Omental fat pad (tissue), 4 donors: Measurements from ENCODE around the gene LANCL1. TPM values are rescaled to one million over a fixed set of nuclear protein-coding genes. Genes with fewer than 3 reads are reported as not detected.
A peak's percentile ranks its signal among the peaks of the same experiment; 100 is the strongest.

ENCODE experiments used
- ATAC-seq: fragments of 150-250 bp; one replicate; pipeline ENCODE4 v1.9.1; 2016; ENCODE audit warnings: mild to moderate bottlenecking, moderate library complexity; ENCODE audit not compliant: low FRiP score
- DNase-seq: peaks from one replicate; pipeline ENCODE4 v3.0.0-alpha.2; 2019; ENCODE audit warnings: low spot score
- total RNA-seq, 4 donors: library from RNA; depleted of rRNA; stranded (reverse); fragments of >200 nt; gene quantifications; one replicate each; pipeline ENCODE4 v1.1.0, GENCODE V29; 2016
- TF ChIP-seq, protein P1 (sequence below), 3 donors: fragments of 450-650 bp; IDR thresholded peaks; one replicate each; pipeline ENCODE4 v1.5.1; 2016 to 2017; ENCODE audit warnings: antibody characterized with exemption in 3 of 3, mild to moderate bottlenecking in 3 of 3, moderate library complexity in 2 of 3

LANCL1 gene
- total RNA-seq, 4 donors from 2014 or later, result 20.8 to 33.6 (median 27.1) TPM

DNA sequence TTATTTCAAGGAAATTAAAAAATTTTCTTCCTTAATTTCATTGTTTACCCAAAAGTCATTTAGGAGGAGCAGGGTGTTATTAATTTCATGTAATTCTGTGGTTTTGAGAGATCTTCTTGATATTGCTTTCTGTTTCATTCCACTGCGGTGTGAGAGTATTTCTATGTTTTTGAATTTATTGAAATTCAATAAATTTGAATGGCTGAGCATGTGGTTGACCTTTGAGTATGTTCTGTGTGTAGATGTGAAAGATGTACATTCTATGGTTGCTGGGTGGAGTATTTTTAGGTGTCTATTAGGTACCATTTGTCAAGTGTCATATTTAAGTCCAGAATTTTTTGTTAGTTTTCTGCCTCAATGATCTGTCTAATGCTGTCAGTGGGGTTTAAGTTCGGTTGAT is 39.4 kb upstream of the LANCL1 start:
- ATAC-seq (no peak), DNase-seq (no peak)
- TF ChIP-seq, protein P1, sequence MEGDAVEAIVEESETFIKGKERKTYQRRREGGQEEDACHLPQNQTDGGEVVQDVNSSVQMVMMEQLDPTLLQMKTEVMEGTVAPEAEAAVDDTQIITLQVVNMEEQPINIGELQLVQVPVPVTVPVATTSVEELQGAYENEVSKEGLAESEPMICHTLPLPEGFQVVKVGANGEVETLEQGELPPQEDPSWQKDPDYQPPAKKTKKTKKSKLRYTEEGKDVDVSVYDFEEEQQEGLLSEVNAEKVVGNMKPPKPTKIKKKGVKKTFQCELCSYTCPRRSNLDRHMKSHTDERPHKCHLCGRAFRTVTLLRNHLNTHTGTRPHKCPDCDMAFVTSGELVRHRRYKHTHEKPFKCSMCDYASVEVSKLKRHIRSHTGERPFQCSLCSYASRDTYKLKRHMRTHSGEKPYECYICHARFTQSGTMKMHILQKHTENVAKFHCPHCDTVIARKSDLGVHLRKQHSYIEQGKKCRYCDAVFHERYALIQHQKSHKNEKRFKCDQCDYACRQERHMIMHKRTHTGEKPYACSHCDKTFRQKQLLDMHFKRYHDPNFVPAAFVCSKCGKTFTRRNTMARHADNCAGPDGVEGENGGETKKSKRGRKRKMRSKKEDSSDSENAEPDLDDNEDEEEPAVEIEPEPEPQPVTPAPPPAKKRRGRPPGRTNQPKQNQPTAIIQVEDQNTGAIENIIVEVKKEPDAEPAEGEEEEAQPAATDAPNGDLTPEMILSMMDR (IDR thresholded peaks at IDR 0.05), result no peak

DNA sequence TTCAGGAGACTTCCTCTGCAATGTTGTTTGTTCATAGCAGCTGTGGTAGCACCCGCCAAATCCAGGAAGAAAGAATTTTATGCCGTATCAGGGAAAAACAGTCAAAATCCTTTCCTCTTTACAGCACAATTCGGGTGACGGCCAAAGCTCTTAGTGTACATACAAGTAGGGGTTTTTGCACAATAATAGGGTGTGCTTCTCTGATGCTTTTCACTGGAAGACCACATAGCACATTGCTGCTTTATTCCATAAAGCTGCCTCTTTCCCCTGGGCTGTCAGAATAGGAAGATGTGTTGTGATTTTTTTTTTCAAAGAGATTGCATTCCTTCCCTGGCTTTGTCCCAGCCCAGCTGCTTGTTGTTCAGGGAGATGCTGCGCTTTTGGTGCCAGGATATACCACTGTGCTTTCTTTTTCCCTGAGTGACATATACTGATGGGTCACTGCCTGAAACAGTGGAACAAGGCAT is 27.2 kb upstream of the LANCL1 start:
- ATAC-seq (no peak), DNase-seq (no peak)
- TF ChIP-seq, protein P1 (IDR thresholded peaks at IDR 0.05), result no peak

DNA sequence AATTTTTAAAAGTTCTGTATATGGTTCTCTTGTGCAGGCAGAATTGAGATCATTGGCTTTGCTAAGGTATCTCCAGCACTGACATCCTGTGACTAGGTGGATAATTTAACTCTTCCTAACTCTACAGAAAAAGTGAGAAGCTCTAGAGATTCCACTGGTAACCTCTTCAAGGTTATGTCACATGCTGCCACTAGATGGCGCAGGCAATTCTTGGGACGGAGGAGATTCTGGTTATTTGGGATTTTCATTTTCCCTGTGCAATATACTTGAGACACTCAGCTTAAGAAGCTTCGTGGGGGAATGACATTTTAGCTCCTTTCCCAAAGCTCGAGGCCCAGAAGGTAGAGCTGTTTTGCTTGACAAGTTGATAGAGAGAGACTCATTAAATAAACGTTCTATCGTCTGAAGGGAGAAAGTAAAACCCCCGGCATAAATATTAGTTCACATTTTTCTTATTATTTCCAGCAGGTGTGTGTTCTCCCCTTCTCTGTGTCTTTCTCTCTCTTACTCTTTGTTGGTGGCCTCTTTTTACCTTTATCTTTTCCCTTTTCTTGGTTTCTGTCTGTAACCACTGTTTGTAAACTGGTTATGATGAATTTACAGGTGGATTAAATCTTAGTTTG is 26.6 kb upstream of the LANCL1 start:
- TF ChIP-seq, protein P1 (IDR thresholded peaks at IDR 0.05), result no peak
- DNase-seq, result peak; percentile 27
- ATAC-seq, result peak; percentile 48

DNA sequence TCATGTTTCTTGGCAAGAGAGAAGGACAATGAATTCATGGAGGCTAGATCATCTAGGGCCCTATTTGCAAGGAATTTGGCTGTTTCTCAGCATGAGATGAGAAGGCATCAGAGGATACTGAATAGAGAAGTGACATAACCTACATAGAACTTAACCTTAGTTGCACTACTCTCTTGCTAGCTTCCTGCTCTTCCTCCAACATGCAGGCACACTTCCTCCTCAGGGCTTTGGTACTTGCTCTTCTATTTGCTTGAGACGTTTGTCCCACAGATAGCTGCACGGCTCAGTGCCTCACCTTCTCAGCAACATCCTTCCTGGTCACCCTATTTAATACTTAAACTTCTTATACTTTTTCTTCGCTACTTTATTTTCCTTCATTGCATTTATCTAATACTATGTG is 20.0 kb upstream of the LANCL1 start:
- DNase-seq, result no peak
- ATAC-seq, result no peak
- TF ChIP-seq, protein P1 (IDR thresholded peaks at IDR 0.05), result no peak

DNA sequence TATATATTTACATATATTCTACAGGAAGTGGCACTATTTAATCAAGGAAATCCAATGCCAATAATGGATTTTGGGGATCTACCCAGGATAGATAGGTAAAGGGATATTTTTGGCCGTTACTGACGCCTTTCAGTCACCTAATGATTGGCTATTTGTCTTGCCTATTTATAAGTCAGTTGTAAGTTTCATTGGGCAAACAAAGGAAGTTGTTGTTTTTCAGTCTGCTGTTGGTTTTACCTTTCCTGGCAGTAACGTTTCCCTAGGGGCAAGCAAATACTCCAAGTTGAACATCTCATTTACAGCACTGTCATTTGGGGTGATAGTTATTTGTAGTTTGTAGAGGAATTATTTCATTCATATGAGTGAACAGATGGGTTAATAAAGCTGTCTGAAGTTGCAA is 17.0 kb upstream of the LANCL1 start:
- DNase-seq, result no peak
- TF ChIP-seq, protein P1 (IDR thresholded peaks at IDR 0.05), result no peak
- no peak for ATAC-seq

DNA sequence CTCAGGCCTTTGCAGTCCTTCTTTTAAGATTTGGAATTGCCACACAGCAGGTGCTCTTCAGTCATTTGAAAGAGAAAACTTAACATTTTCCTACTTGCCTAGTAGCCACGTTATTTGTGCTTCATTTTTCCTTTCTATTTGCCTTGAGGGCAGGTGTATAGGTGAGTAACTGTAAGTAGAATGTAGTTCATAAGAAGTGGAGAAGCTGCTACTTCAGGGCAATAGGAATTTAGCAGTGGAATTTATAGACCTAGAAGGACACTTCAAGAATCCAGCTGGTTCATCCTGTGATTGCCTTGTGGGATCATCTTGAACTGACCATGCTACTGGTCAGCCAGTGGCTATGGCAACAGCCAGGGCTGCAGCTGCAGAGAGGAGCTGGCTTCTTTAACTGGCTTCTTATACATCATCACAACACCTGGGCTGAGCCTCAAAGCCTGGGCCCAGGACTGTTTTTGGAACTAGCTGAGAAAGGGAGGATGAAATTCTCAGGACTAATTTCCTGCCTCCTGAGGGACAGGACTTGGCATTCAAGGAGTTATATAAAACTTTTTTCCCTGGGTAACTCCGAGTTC is 5.1 kb upstream of the LANCL1 start:
- DNase-seq (no peak), ATAC-seq (no peak)
- TF ChIP-seq, protein P1 (IDR thresholded peaks at IDR 0.05), result no peak

DNA sequence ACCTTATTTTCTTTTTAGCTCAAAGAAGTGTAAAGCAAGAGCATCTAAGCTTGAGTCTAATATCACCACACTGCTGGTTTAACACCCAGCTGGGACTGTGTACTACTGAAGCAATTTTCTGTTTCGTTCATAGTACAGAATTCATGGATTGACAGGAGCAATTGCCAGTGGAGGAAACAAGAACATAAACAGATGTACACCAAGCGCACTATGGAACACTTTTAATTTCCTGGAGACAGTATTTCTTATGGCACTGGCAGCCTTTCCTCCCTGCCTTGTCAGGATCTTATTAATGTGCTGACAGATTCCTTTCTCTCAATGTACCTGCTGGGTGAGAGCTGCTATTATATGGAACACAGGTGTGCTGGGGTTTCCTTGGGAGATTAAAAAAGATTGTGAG is 4.2 kb upstream of the LANCL1 start:
- no peak for ATAC-seq
- TF ChIP-seq, protein P1 (IDR thresholded peaks at IDR 0.05), result no peak
- DNase-seq, result no peak
